HG03457 (cell line): ENCODE results near the gene DDX3X.
"Not testable (repeated sequence)": the region's sequence is repeated elsewhere in the genome, so short reads cannot be mapped to it uniquely, and the experiment has no call there.

Experiments used
- ATAC-seq: cut with Tn5 transposase; IDR thresholded peaks from one replicate; pipeline ENCODE4 v1.9.1; 2021; ENCODE audit warnings: moderate number of reproducible peaks; ENCODE audit not compliant: unreplicated experiment

Gene DDX3X

DNA sequence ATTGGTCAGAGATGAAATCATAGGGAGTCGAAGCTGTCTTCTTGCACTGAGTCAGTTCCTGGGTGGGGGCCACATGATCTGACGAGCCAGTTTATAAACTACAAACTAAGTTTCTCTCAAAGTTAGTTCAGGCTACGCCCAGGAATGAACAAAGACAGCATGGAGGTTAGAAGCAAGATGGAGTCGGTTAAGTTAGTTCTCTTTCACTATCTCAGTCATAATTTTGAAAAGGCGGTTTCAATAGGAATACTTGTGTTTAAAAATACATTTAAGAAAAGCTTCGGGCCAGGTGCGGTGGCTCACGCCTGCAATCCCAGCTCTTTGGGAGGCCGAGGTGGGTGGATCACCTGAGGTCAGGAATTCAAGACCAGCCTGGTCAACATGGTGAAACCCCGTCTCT is 77.3 kb downstream of the DDX3X start:
- not testable (repeated sequence) for ATAC-seq

DNA sequence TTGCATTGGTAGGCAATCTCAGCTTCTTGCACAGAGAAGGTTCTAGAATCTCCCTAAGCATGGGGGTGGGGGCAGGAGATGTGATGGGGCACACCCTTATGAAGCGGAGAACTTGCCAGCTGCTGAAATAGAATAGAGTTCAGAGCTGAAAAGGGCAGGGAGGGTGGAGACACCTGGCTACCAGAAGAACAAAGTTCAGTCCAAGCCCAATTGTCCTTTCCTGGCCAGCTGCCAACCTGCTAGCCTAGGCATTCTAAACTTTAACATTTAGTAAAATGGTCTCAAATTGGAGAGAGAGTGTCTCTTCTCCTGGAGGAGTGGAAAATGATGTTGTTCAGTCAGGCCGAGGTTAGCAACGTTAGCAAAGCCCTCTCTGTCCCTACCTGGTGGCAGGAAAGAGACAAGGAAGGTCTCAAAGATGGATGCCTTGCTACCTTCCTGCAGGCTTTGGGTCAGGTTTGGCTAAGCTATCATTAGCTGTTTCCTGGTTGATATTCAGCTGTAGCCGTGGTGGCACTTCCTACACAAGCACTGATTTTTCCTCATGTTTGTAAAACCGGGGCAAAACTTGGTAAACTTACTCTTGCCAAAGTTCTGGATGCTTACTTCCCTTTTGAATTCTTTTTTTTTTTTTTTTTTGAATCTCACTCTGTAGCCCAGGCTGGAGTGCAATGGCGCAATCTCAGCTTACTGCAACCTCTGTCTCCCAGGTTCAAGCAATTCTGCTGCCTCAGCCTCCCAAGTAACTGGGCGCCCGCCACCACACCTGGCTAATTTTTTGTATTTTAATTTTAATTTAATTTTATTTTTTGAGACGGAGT is 78.5 kb downstream of the DDX3X start:
- ATAC-seq: no peak
